GM03348 (cell line): ENCODE measurements around the gene THSD7A.
"Not testable (repeated sequence)": the region's sequence is repeated elsewhere in the genome, so short reads cannot be mapped to it uniquely, and the experiment has no call there.

Experiments
- DNase-seq: peaks from one replicate; pipeline ENCODE4 v3.0.0; 2012; ENCODE audit warnings: low spot score

The THSD7A gene

DNA sequence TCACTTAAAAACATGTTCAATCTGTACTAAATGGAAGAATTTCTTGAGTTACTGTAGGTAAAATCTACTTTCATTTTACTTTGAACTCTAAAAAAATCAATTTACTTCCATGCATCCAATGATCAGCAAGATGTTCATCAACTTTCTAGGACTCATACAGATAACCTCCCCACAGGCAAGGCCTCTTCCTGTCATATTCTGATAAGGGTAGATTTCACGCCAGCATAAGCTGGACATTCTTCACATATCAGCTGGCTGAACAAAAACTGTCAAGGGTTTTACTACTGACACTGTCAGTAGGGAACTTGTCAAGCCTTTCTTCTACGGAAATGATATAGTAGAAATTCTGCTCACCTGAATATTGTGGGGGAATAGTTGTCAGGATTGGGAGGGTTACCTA is 244.9 kb downstream of the THSD7A start:
- DNase-seq = no peak

DNA sequence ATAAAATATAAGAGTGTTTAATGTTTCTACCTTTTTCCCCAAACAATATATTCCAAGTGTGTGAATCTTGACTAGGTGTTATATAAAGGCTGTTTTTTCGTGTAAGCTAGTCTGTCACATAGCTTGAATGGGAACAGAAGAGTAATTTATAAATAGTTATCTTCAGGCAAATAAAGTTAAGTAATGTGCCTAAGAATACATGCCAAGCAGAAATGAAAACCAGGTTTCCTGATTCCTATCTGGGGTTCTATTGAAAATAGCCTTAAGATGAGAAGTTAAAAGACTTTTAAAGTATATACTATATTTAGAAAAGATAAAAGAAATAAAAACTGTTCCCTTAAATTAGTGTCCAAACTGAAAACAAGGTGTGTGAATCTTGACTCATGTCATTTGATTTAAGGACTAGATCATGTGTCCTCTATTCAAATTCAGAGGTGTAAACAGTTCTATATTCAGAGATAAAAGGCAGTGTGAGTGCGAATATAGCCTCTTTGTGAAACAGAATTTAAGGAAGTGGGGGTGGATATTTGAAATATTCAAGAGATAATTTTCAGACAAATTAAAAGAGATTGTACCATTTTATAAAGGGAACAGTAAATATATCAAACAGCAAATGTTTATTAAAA is 247.5 kb downstream of the THSD7A start:
- DNase-seq = no peak

DNA sequence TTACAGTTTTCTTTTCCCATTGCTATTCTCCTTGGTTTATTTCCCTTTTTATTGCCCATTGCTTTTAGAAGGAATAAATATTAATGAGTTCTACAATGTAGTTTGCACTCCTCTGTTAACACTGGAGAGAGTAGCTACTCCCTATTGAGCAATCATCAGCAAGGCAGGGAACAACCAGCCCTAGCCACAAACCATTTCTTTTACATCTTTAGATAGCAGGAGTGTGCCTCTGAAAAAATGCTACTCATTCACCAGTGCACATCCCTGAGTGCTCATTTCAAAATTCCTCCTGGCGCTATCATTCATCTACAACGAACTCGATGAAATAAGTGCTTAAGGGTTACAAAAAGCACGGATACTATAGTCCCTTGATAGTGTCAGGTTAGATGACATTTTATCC is 252.9 kb downstream of the THSD7A start:
- no peak for DNase-seq

DNA sequence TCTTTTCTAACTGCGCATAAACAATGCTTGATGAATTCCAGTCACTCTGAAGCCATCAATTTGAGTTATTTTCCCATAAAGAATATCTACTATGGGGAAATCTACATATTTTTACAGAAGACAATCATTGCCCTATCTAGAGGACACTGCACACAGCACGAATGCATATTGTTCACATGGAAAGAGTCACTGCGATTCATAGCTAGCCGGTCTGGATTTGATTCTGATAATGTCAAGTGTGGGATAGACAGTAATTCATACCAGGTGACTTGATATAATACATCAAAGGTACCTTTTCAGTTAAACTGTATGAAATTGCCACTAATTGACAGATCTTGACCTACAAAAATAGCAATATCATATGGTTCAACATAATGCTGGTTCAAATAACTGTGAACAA is 255.7 kb downstream of the THSD7A start:
- DNase-seq = no peak

DNA sequence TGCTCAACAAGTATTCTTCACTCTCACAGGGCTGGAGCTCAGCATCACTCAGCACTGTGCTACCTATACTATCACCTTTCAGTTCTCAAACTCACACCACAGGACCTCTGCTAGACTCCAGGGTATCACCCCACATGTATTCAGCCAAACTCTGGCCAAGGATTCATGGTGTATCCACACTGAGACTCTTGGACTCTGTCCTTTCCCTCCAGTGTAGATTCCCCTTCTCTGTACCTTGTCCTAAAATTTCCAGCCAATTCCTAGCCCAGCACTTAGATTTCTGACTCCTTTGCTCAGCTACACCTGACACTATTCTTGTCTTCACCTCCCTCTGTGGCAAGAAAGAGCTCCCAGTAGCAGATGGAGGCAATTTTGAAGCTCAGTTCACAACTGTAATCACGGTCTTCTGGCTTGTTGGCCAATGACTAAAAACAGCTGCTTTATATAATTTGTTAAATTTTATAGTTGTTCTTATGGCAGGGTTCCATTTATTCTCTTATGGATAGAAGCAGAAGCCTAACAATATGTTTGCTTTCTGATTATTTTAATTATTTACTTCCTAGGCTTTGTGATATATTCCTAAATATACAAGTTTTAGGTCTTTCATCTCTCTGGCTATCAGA is 258.8 kb downstream of the THSD7A start:
- DNase-seq = no peak

DNA sequence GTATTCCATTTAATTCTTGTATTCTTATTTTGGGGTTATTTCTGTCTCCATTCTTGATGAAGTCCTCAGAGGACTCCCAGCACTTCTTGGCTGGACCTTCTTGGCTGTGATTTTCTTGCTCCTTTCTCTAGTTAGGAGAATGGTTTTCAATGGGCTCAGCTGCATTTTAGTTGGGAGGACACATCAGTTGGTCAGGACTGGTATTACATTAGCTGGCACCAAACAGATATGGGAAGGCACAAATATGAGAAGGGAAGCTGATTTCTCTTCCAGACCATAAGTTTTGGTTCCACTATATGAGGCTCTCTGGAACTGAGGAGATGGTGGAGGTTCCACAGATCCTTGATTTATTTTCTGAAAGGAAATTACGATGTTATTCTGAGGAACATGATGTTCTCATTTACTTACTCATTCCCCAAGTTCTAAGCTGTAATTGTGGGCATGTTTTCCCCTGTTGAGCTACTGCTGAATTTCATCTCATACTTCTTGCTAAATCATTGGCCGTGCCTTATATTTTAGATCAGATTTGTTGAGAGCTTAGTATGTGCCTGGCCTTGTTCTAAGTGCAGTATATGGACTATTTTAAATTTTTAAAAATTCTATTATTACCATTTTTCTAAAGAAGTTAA is 261.0 kb downstream of the THSD7A start:
- DNase-seq = no peak

DNA sequence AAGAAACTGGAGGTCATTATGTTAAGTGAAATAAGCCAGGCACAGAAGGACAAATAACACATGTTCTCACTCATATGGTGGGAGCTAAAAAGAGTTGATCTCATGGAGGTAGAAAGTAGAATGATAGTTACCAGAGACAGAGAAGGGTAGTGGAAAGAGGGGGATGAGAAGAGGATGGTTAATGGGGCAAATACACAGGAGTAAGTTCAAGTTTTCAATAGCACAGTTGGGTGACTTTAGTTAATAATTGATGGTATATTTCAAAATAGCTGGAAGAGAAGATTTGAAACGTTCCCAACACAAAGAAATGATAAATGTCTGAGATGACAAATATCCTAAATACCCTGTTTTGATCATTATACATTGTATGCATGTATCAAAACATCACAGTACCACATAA is 261.8 kb downstream of the THSD7A start:
- no peak for DNase-seq

DNA sequence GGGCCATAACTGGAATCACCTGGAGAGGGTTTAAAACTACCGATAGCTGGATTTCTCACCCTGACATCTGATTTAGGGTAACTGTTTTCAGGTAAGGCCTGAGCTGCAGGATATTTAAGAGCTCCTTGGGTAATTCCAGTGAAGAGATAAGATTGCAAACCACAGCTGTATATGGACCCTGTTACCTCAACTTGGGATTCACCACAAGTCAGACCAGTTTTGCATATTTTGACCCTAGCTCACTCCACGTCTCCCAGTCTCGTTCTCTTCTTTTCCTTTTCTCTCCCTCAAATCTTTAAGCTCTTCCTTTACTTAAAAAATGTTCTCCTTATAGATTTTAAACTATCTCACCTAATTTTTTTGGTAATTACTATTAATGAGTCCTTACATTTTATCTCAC is 264.4 kb downstream of the THSD7A start:
- no peak for DNase-seq

DNA sequence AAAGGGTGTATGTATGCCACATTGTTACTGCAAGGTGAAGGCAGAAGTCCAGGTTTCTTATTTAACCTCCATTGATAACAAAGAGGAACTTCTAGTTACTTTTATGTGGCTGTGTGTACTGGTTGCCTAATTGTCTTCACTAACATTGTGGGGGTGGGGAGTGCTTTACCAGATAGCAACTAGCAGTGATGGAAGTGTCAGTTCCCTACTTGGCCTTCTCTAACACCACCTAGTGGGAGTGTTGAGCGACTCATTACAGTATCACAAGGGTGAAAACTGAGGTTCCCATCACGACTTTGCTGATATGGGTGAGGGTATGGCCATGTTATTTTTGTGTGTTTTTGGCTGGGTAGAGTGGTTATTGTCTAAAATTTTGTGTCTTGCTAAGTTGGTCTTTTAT is 274.4 kb downstream of the THSD7A start:
- DNase-seq = no peak

DNA sequence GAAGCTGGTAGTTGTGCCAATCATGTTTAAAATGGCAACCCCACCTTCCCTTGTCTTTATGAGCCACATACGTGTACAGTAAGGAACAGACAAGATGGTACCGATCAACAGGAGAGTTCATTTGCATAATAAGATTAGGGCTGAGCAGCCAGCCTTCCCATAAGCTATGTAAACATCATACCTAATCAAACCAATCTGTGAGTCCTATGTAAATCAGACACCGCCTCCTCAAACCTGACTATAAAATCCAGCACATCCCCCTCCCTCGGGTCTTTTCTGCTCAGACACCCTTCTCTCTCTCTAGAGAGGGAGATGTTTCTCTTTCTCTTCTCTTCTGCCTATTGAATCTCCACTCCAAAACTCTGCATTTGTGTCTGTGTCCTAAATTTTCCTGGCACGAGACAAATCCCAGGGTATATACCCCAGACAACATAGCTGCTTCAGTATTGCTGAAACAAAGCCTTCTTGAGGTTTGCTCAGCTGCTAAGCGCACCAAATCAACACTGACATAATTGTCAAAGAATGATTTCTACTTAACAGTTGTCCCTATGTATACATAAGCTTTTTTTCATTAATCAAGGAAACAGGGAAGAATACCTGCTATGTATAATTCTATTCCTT is 279.2 kb downstream of the THSD7A start:
- DNase-seq = no peak

DNA sequence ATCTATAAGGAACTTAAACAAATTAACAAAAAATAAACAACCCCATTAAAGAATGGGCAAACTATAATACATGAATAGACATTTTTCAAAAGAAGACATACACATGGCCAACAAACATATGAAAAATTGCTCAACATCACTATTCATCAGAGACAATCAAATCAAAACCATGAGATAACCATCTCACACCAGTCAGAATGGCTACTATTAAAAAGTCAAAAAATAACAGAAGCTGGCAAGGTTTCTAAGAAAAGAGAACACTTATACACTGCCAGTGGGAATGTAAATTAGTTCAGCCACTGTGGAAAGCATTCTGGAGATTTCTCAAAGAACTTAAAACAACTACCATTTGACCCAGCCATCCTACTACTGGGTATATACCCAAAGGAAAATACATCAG is 280.5 kb downstream of the THSD7A start:
- DNase-seq = no peak

DNA sequence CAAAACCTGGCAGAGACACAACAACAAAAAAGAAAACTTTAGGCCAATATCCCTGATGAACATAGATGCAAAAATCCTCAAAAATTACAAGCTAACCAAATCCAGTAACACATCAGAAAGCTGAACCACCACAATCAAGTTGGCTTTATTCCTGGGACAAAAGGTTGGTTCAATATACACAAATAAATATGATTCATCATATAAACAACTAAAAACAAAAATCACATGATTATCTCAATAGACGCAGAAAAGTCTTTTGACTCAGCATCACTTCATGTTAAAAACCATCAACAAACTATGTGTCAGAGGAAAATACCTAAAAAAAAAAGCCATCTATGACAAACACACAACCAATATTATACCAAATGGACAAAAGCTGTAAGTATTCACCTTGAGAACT is 283.5 kb downstream of the THSD7A start:
- DNase-seq = no peak

DNA sequence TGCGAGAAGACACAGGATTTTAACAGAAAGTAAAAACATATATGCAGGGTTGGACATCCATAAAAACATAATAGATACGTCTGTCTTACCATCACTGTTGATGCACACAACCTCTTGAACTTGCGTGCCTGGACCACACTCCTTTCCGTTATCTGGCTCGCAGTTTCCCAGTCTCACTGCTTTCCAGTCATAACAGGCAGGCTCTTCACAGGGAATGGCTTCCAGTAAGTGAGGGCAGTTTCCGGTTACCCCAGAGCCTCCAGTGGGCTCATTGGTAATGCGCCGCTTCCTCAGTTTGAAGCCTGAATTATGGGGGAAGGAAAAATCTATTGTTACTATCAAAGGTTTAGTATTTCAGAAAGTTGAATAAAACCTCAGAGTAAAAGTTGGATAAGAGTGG is 290.7 kb downstream of the THSD7A start:
- no peak for DNase-seq

DNA sequence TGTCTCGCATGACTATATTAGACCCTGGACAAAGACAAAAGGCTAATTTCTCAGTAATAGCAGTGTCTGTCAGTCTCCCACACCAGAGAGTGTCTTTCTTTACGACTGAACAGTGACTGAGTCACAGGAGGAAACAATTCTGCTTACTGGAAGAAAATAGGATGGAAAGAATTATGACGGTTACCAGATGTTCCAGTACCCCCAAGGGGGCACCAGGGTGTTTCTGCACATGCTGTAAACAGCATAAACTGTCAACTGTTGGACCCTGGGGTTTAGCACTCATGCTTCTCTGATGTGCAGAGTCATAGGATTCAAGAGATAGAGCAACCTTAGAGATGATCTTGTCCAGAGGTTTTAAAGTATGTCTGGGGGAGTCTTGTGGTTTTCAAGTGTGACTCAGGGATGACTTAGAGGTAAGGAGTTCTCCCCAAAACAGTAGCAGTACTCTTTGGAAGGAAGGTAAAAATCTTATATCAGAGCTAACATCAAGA is 291.7 kb downstream of the THSD7A start:
- peak; percentile 4 for DNase-seq

DNA sequence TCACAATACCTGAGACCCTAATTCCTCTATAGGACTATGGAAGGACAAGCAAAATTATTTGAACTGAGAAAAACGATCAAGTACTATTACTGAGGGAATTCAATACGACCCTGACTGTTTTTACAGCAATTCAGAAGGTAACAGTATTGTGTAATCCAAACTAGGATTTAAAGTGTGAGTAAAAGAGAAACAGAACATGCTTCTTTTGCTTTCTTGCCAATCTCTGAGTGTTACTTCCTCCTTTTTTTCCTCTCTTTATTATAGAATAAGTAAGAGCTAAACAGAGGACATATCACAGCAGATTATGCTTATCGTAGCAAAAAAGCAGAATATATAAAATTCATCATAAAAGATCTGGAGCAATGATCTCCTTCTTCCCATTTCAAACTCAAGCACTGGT is 292.1 kb downstream of the THSD7A start:
- DNase-seq = peak; percentile 3

DNA sequence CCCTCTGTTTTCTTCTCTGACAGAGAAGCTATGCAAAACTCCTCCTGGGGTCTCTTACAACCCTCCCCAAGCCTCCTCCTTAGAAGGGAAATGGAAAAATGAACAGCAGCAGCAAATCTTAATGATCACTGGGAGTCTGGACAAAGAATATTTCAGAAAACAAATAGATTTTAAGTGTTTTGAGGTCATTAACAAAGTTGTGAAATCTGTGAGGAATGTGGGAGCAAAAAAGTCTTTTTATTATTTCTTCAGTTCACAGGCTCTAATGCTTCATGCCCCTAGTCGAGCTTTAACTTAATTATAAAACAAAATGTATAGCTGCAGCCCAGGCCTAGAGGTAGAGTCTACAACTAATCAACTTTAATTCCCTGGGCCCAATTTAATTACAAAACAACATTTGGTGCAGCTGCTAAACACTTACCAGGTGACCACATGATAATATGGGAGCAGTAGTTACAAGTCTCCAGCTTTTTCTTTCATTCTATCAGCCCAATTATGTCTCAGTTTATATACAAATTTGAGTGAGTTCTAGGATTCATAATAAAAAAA is 293.2 kb downstream of the THSD7A start:
- no peak for DNase-seq

DNA sequence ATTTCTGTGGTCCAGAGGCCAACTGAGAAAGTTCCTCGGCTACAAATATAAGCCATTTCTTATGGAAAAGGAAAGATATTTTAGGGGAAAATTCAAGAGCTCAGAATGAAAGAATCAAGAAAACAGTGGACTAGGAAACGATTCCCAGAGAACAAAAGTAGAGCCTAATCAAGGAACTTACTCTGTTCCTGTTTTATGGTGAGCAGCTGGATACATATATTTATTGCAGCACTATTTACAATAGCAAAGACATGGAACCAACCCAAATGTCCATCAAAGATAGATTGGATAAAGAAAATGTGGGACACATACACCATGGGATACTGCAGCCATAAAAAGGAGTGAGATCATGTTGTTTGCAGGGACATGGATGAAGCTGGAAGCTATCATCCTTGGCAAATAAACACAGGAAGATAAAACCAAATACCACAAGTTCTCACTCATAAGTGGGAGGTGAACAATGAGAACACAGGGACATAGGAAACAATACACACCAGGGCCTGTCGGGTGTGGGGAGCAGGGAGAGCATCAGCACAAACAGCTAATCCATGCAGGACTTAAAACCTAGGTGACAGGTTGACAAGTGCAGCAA is 298.7 kb downstream of the THSD7A start:
- no peak for DNase-seq

DNA sequence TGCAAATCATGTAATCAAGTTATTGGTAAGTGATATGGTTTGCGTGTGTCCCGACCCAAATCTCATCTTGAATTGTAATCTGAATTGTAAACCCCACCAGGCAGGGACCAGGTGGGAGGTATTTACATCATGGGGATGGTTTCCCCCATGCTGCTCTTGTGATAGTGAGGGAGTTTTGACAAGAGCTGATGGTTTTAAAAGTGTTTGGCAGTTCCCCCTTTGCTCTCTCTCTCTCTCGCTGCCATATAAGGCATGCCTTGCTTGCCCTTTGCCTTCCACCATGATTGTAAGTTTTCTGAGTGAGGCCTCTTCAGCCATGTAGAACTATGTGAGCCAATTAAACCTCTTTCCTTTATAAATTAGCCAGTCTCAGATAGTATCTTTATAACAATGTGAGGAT is 302.6 kb downstream of the THSD7A start:
- no peak for DNase-seq

DNA sequence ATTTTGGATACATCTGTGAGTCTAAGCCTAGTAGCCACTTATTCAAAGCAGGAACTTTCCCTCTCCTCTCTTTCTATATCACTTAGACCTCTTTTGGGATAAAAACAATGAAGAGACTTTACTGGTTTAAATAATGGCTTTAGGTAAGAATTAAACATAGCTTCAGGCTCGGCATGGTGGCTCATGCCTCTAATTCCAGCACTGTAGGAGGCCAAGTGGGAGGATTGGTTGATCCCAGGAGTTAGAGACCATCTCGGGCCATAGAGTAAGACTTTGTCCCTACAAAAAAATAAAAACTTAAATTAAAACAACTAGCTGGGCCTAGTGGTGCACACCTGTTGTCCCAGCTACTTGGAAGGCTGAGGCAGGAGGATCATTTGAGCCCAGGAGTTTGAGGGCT is 304.3 kb downstream of the THSD7A start:
- DNase-seq = no peak

DNA sequence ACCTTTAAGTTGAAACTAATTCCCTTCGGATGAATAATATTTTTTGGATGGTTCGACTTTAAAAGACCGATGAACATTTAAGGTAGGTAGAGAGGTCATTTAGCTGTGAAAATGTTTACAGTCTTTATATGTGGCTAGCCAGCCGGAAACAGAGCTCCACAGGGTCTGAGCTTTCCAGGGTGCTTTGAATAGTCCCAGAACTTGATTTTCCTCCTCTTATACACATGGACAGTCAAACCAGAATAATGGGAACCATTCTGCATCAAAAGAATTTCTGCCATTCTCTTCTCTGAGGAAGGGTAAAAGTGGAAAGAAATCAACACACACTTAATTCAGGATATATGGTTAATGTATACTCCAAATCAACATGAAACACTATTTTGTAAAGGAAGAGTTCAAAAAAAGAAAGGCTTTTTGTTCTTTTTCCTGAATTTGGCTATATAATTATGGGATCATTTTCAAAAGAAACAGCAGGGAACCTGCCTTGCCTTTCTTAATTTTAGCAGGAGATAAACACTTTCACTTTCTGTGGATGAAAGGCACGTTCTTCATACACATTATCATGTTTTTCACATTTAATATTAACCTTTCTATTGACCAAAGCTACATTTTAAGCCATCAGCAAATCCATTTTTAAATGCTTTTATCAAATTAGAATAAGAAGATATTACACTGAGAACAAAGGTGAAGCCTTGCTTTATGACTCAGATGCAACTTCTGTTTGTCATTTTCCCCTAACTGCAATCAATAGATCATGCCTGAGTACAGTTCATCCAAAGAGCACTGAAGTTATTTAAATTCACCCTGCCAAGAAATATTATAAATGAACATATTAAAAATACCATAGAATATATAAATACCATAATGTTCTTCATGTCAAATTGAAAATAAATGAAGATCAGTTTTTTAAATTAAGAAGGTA is 307.3 kb downstream of the THSD7A start:
- DNase-seq = no peak

DNA sequence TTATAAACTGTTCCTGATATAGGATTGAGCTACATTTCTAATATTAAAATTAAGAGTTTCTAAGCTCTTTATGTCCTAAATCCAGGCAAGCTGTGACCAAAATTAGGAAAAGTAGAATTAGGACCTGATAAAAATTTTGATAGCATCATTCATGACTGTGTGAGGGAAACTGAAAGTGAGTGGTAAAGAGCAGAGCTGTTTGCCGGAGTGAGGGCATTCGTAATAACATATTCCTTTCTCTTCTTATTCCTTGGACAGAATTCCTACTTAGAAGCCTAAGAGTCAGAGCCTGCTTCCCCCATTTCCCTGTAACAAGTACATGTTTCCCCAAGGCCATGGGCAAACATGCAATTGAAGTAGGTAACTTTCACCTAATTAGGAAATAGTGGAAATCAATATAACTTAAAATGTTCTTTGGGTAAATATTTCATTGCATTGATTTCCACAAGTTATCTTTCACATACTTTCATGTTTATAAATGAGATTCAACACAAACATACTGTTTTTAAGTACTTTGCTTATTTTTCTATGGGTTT is 310.0 kb downstream of the THSD7A start:
- not testable (repeated sequence) for DNase-seq
